Caco-2 (cell line): Measurements from ENCODE around the gene TET2. TPM values are rescaled to one million over a fixed set of nuclear protein-coding genes. Genes with fewer than 3 reads are reported as not detected.
A peak's percentile ranks its signal among the peaks of the same experiment; 100 is the strongest.

Experiments
- Bru-seq: library from RNA; stranded (reverse); fragments of 400-500 nt; gene quantifications from one replicate; lab custom pipeline; 2021; lab: Mats Ljungman, UMichigan
- BruChase-seq, 2 experiments: library from RNA; stranded (reverse); fragments of 400-500 nt; gene quantifications; one replicate each; lab custom pipeline; 2021; lab: Mats Ljungman, UMichigan
- BruUV-seq: library from RNA; stranded (reverse); fragments of 400-500 nt; replicated peaks from 2 replicates; lab custom pipeline; 2021; lab: Mats Ljungman, UMichigan
- CTCF ChIA-PET: fragments of 300-600 bp; sonication (Branson Sonifier 250); formaldehyde crosslinking; loops from one replicate; lab custom pipeline; 2022; ENCODE audit warnings: antibody characterized with exemption; lab: Charles Lee
- POLR2A ChIA-PET: fragments of 300-600 bp; sonication (Branson Sonifier 250); formaldehyde crosslinking; loops from one replicate; lab custom pipeline; 2022; ENCODE audit warnings: antibody characterized with exemption; lab: Charles Lee
- DNase-seq, 2 experiments: peaks; one replicate each; pipeline versions ENCODE4 v3.0.0 to v3.0.0-alpha.2; 2020 to 2022
- H3K27me3 ChIP-seq: replicated peaks from 2 replicates; pipeline ENCODE4 v1.6.0; 2011; ENCODE audit warnings: low read length; ENCODE audit not compliant: control insufficient read depth, insufficient read depth
- H3K36me3 ChIP-seq: 2 replicates; pipeline ENCODE4 v1.5.1; 2011; ENCODE audit warnings: low read length; ENCODE audit not compliant: control insufficient read depth, insufficient read depth
- H3K4me1 ChIP-seq: fragments of 250-450 bp; sonication (Bioruptor Pico); 2 replicates; pipeline ENCODE4 v1.5.1; 2020; ENCODE audit warnings: mild to moderate bottlenecking
- H3K4me3 ChIP-seq: 2 replicates; pipeline ENCODE4 v1.5.1; 2011; ENCODE audit warnings: low read depth, mild to moderate bottlenecking, control low read depth, low read length
- H3K9me3 ChIP-seq: fragments of 250-450 bp; sonication (Bioruptor Pico); 2 replicates; pipeline ENCODE4 v1.5.1; 2020; ENCODE audit warnings: mild to moderate bottlenecking, moderate library complexity
- H3K27ac Mint-ChIP-seq: one replicate; pipeline ENCODE4 v1.8.0; 2022; ENCODE audit warnings: mixed read lengths; ENCODE audit not compliant: unreplicated experiment
- H3K27me3 Mint-ChIP-seq: one replicate; pipeline ENCODE4 v1.8.0; 2022; ENCODE audit warnings: mixed read lengths; ENCODE audit not compliant: insufficient read depth, unreplicated experiment
- H3K36me3 Mint-ChIP-seq: one replicate; pipeline ENCODE4 v1.8.0; 2022; ENCODE audit warnings: mild to moderate bottlenecking, mixed read lengths; ENCODE audit not compliant: insufficient read depth, unreplicated experiment
- H3K4me1 Mint-ChIP-seq: one replicate; pipeline ENCODE4 v1.8.0; 2022; ENCODE audit warnings: low read depth, mixed read lengths; ENCODE audit not compliant: unreplicated experiment
- H3K4me3 Mint-ChIP-seq: one replicate; pipeline ENCODE4 v1.8.0; 2022; ENCODE audit warnings: mild to moderate bottlenecking, moderate library complexity, mixed read lengths; ENCODE audit not compliant: unreplicated experiment
- H3K9me3 Mint-ChIP-seq: one replicate; pipeline ENCODE4 v1.8.0; 2022; ENCODE audit warnings: mixed read lengths; ENCODE audit not compliant: unreplicated experiment
- intact Hi-C: fragments of 100-400 bp; cut with micrococcal nuclease; formaldehyde crosslinking; loops from one replicate; pipeline ENCODE4 v1.10.0; 2022; ENCODE audit not compliant: unreplicated experiment
- long read RNA-seq: library from polyadenylated mRNA; stranded (forward); transcript quantifications from one replicate; pipeline ENCODE4 v2.0.0, GENCODE V29; 2022
- total RNA-seq: library from RNA; stranded (reverse); gene quantifications from 2 replicates; pipeline ENCODE4 v1.2.3, GENCODE V29; 2022
- TF ChIP-seq, protein P1 (sequence below), 2 experiments: fragments of 200-600 bp in 1 of 2; IDR thresholded peaks; 1 replicate in 1 of 2; 2 replicates in 1 of 2; pipeline versions ENCODE4 v1.5.1 to v1.8.0; 2011 to 2022; ENCODE audit warnings: antibody characterized with exemption in 1 of 2, control low read depth in 1 of 2, inconsistent platforms in 1 of 2, low read depth in 1 of 2, low read length in 1 of 2, mild to moderate bottlenecking in 1 of 2, moderate library complexity in 1 of 2; ENCODE audit not compliant: insufficient read depth in 1 of 2, severe bottlenecking in 1 of 2, unreplicated experiment in 1 of 2

TET2 gene
- total RNA-seq (14.8 and 17.7 TPM in 2 replicates), Bru-seq, nascent RNA (percentile 83 among the genes with signal in this experiment), BruChase-seq, experiment 1, labeled RNA remaining after a 2-hour chase (percentile 75 among the genes with signal in this experiment), BruChase-seq, experiment 2, labeled RNA remaining after a 6-hour chase (percentile 60 among the genes with signal in this experiment)
- long read RNA-seq, partial matches to known transcripts, result 0 of 3 reads
- long read RNA-seq, other reads (novel, unspliced or antisense), result 3 of 3 reads

GRCh38 chr4:105146276-105147015 lies at the start of gene TET2:
TSS of gene TET2 (plus strand) at chr4:105146876. CDS start at chr4:105233943, 87,067 bp downstream.
- intact Hi-C loops, result loop anchor here (1.0 to 2.0 kb wide), 2 partner anchors 47 to 326 kb away; no protein-coding TSS in a partner anchor
- no TSS peak for BruUV-seq
- no peaks in the 10 kb centered on the region for H3K36me3 Mint-ChIP-seq
- Histone ChIP-seq H3K27me3 (no peaks in the 10 kb centered on the region), H3K36me3 (no peaks in the 10 kb centered on the region), H3K4me3 (peak within 1 kb of the TSS; percentile 57), H3K4me1 (no peaks in the 10 kb centered on the region; the same call in 1 of the 2 replicates), H3K9me3 (no peaks in the 10 kb centered on the region)
- H3K4me3 Mint-ChIP-seq, result peak within 1 kb of the TSS; percentile 94
- DNase-seq, result peak; percentile 75 to 76
- no peaks in the 10 kb centered on the region for H3K27me3 Mint-ChIP-seq
- POLR2A ChIA-PET, result interaction anchor here (1.0 kb wide), 1 partner anchor 295 kb away, joined by 4 read pairs; no protein-coding TSS in a partner anchor
- no peaks in the 10 kb centered on the region for H3K9me3 Mint-ChIP-seq
- TF ChIP-seq, protein P1, sequence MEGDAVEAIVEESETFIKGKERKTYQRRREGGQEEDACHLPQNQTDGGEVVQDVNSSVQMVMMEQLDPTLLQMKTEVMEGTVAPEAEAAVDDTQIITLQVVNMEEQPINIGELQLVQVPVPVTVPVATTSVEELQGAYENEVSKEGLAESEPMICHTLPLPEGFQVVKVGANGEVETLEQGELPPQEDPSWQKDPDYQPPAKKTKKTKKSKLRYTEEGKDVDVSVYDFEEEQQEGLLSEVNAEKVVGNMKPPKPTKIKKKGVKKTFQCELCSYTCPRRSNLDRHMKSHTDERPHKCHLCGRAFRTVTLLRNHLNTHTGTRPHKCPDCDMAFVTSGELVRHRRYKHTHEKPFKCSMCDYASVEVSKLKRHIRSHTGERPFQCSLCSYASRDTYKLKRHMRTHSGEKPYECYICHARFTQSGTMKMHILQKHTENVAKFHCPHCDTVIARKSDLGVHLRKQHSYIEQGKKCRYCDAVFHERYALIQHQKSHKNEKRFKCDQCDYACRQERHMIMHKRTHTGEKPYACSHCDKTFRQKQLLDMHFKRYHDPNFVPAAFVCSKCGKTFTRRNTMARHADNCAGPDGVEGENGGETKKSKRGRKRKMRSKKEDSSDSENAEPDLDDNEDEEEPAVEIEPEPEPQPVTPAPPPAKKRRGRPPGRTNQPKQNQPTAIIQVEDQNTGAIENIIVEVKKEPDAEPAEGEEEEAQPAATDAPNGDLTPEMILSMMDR (IDR thresholded peaks at IDR 0.05; ENCODE audit: insufficient read depth in 1 of 2, low read depth in 1 of 2, low read length in 1 of 2, severe bottlenecking in 1 of 2, unreplicated experiment in 1 of 2), result no peak
- H3K27ac Mint-ChIP-seq, result peak within 1 kb of the TSS; percentile 97
- CTCF ChIA-PET, result no interaction called here
- H3K4me1 Mint-ChIP-seq, result no peaks in the 10 kb centered on the region

- Mint-ChIP-seq H3K36me3 (no peaks in the 10 kb centered on the region), H3K4me3 (no peak overlapping the region), H3K9me3 (no peaks in the 10 kb centered on the region), H3K27ac (no peak overlapping the region), H3K27me3 (peaks cover 6% of the 10 kb centered on the region), H3K4me1 (no peaks in the 10 kb centered on the region)
- TF ChIP-seq, protein P1 (IDR thresholded peaks at IDR 0.05; ENCODE audit: insufficient read depth in 1 of 2, low read depth in 1 of 2, low read length in 1 of 2, severe bottlenecking in 1 of 2, unreplicated experiment in 1 of 2), result no peak
- intact Hi-C loops, result no loop called here
- H3K27me3 ChIP-seq, result no peaks in the 10 kb centered on the region
- ChIA-PET CTCF (no interaction called here), POLR2A (no interaction called here)
- H3K4me1 ChIP-seq, result no peaks in the 10 kb centered on the region
- BruUV-seq, result no TSS peak
- H3K9me3 ChIP-seq, result no peaks in the 10 kb centered on the region
- no peaks in the 10 kb centered on the region for H3K36me3 ChIP-seq
- no peak overlapping the region for H3K4me3 ChIP-seq
- no peak for DNase-seq
Measured at GRCh38 chr4:105102016-105102415, 44.7 kb upstream of the TET2 start.

DNA sequence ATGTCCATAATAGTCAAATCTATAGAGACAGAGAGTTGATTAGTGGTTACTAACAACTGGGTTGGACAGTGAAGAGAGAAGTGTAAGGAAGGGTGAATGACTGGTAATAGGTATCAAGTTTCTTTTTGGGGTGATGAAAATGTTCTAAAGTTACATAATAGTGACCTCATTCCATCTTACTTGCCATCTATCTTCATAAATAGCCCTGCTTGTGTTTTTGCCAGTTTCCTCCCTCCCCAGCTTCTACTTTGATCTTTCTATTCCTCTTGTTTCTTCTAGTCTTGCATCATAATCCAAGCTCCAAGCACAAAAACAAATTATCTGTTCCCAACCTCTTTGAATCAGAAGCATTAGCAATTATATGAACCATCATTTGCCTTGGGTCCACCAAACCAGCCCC lies 40.2 kb upstream of the TET2 start:
- no peak overlapping the region for H3K27ac Mint-ChIP-seq
- intact Hi-C loops, result no loop called here
- no peaks in the 10 kb centered on the region for H3K9me3 Mint-ChIP-seq
- DNase-seq, result no peak
- H3K4me1 Mint-ChIP-seq, result no peaks in the 10 kb centered on the region
- H3K36me3 Mint-ChIP-seq, result no peaks in the 10 kb centered on the region
- H3K36me3 ChIP-seq, result no peaks in the 10 kb centered on the region
- H3K9me3 ChIP-seq, result no peaks in the 10 kb centered on the region
- peaks cover 6% of the 10 kb centered on the region for H3K27me3 Mint-ChIP-seq
- H3K4me3 ChIP-seq, result no peak overlapping the region
- H3K4me1 ChIP-seq, result no peaks in the 10 kb centered on the region
- no TSS peak for BruUV-seq
- no peaks in the 10 kb centered on the region for H3K27me3 ChIP-seq
- TF ChIP-seq, protein P1 (IDR thresholded peaks at IDR 0.05; ENCODE audit: insufficient read depth in 1 of 2, low read depth in 1 of 2, low read length in 1 of 2, severe bottlenecking in 1 of 2, unreplicated experiment in 1 of 2), result no peak
- CTCF ChIA-PET, result no interaction called here
- H3K4me3 Mint-ChIP-seq, result no peak overlapping the region
- POLR2A ChIA-PET, result no interaction called here
